GM19240 (cell line): ENCODE data around the gene VSTM4.

Experiments used
- DNase-seq: peaks from one replicate; pipeline ENCODE4 v3.0.0; 2011; ENCODE audit warnings: low spot score; ENCODE audit not compliant: insufficient read length

VSTM4 gene

GRCh38 chr10:49093922-49094321, 21.4 kb downstream of the VSTM4 start:
- DNase-seq: no peak

GRCh38 chr10:49092477-49092876, 22.8 kb downstream of the VSTM4 start:
- DNase-seq: no peak

DNA sequence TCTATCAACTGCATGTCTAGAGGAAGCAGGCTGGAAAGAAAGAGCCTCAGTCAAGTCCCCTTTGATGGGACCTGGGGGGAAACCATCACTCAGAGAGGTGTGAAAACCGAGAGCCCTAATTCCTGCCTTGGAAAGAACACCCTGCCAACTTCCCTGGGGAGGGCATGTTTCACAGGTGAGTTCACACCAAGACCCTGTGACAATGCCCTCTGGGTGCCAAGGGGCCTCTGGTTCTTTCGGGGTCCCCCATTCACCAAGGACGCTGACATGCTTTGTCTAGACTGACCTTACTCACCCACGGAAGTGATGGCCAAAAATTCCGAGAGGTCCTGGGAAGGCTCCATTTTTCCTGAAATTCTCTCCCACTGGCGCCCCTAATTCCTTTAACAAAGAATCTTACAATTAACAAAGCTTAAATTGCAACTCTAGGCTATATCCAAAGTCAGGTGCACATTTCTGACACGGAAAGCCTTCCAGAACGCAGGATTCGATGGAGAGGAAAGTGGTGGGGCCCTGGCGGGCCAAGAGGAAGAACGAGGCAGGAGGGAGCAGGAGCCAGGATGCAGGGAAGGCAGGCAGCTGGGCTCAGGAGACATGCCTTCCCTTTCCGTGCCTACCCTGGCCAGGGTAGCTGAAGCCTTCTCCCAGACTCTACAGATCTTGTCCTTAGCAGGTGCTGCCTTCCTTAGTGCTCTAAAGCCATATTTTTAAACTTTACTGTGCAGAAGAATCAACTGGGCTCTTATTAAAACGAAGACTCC, 23.7 kb downstream of the VSTM4 start:
- DNase-seq: no peak

GRCh38 chr10:49090696-49091380, 24.5 kb downstream of the VSTM4 start:
- no peak for DNase-seq

DNA sequence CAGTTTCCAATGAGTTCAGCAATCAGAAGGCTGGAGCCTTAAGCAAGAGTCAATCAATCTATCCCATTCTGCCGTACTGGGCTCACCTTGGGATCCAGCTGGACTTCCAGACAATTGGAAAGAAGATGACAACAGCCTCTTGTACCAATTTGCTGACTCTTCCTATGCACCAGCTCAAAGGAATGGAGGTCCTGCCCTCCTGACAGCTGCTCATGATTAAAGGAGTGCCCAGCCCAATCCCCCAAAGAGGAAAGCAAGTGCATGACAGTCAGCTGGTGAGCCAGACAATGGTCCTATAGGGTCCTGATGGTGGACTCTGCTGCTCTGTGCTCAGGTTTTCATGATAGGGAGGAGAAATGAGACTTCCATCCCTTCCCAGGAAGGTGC, 25.1 kb downstream of the VSTM4 start:
- no peak for DNase-seq

DNA sequence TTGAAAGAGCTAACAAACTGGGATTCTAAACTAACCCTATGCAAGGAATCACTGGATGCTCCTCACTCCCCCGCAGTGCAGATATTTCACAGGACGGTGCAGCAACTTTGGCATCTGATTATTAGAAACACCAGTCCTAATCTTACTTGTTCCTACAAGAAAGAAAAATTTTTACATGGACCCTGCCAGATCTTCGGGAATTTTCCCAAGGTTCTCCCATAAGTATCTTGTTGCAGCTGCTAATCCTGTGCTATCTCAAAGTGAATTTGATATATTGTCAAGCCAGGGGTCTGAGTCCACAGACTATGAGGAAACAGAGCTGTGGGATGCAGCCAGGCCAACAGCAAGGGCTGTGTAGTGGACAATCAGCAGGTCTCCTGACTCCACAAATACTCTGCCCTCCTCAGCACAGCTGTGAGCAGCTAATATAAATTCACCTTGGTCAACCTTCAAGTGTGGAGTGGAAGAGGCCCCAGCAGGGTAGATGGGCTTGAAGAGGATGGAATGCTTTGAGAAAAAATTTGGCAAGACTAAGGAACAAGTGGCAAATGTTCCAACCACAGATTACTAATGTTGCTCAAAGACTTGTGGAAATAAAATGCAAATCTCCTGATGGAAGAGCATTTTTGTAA, 25.6 kb downstream of the VSTM4 start:
- DNase-seq: no peak

DNA sequence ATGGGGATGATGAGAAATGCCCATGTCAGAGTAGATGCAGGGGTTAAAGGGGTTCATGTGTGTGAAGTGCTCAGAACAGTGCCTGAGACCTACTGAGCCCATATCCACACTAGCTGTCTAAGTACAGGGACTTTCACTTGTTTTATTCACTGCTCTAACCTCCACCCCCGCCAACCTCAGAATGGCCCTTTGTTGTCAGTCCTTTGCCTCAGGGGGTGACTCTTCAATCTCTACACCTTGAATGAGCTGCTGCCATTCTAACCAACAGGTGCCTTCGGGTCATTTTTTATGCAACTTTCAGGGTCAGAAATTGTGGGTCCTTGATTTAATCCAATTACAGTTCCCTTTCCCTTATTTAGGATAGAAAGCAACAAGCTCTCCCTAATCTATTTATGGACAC, 26.2 kb downstream of the VSTM4 start:
- DNase-seq: no peak

DNA sequence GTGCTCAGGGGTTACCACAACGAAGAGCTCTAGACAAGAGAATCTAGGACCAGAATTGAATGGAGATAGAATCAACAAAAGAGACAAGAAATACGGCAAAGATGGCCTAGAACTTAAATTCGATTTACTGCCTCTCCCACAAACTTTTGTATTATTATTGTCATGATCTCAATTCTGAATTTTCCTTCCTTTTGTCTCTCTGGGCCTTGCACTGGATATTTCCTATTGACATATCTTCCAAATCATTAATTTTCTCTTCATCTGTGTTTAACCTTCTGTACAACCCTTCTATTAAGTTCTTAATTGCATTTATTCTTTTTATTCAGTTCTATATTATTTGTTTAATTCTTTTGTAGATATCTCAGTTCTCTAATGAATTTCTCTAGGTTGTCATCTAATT, 28.4 kb downstream of the VSTM4 start:
- no peak for DNase-seq

GRCh38 chr10:49083261-49083660, 32.1 kb downstream of the VSTM4 start:
- no peak for DNase-seq

- DNase-seq: no peak
Observed at GRCh38 chr10:49082766-49083165, 32.6 kb downstream of the VSTM4 start.

DNA sequence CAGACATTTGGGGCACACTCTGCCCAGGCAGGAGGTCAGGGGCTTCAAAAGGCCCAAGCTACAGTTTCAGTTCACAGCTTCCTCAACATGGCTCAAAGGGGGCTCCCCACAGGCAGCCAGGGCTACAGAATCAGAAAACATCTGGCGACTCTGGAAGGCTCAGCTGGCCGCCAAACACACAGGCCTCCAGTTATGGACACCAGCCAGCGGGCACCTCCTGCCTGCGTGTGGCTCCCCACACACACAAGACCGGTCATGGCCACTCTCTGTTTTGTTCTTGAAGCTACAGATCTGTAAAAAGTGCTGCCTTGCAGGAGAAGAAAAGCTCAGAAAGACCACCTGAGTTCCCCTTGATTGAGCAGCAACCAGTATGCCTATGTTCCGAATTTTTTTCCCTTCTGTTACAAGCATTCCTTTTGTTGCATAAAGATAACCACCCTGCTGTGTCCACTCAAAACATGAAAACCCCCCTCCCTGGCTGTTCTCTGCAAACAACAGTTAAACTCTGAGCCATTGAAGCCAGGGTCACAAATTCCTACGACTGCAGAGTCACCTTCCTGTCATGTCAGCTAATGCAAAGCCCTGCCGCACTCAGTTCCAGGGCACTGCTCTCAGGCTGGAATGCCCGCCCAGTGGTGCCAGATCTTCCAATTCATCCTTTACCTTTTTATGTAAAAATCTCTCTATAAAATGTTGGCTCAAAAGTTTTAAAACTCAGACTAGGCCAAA, 33.6 kb downstream of the VSTM4 start:
- no peak for DNase-seq

DNA sequence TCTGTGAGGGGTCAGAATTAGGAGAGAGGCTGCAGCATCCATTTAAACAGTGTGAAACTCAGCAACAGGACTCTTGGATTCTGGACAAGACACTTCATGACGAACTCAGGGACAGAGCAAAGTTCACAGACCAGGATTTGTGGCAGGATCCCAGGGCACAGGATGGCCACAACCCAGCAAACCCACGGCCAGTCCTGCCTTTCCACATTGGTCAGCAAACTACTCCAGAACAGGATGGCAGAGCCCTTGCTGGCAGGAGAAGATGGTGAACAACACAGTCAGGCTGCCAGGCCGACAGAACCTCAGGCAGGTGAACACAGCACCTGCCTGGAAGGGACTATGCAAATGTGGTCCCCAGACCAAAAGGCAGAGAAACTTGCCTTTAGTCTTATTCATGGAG, 34.4 kb downstream of the VSTM4 start:
- no peak for DNase-seq

DNA sequence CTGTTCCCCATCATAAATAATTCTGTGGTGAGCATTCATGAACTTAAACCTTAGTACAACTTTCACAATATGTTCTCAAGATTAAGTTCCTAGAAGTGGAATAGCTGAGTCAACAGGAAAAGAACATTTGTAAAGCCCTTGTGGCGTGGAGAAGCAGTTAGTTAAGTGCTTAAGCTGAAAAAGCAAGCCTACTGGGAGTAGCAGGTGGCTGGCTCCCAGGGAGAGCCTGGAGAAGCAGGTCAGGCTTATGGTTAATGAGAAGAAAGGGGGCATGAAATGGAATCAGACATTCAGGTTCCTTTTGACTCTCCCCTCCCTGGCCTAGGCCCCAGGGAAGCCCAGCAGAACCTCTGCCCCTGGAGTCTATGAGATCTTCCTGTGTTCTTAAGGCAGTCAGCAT, 35.3 kb downstream of the VSTM4 start:
- DNase-seq: no peak

DNA sequence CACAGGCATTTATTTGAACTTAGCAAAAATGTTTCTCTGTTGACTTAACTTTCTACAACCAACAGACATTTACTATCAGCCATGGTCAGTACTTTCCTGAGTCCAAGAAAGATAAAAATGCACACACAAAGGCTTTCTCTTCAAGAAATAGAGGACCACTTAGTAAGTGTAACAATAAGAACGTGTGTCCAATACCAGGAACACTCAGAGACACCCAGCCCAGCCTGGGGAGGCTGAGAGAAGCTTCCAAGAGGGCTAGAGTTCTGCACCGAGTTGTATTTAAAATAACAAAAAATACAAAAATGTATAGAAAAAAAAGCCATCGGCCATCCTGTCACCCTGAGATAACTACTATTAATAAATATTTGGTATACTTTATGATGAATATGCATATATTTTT, 35.8 kb downstream of the VSTM4 start:
- DNase-seq: no peak

DNA sequence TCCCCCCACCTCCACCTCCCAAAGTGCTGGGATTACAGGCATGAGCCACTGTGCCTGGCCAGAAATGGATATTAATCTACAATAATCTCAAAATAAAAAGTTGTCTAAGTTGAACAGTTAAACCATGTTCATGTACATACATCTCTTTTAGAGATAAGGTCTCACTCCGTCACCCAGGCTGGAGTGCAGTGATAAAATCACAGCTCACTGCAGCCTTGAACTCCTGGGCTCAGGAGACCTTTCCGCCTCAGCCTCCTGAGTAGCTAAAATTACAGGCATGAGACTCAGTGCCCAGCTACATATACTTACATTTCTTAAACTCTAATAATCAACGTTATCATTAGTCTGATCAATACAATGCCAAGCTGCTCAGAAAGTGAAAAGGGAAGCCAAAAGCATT, 36.2 kb downstream of the VSTM4 start:
- DNase-seq: no peak

DNA sequence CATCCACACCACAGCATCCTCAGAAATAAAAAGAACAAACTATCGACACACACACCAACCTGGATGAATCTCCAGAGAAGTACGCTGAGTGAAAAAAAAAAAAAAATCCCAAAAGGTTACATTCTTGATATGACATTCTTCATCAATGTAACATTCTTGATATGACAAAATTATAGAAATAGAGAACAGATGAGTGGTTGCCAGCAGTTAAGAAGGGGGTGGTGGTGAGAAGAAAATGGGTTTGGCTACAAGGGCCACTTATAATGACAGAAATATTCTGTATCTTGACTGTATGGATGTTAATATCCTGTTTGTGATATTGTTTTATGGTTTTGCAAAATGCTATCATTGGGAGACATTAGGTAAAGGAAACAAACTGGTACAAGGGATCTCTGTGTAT, 36.9 kb downstream of the VSTM4 start:
- DNase-seq: no peak

GRCh38 chr10:49076741-49077521, 38.4 kb downstream of the VSTM4 start:
- DNase-seq: peak; percentile 25

- no peak for DNase-seq
Observed at GRCh38 chr10:49076319-49076718, 39.0 kb downstream of the VSTM4 start.

DNA sequence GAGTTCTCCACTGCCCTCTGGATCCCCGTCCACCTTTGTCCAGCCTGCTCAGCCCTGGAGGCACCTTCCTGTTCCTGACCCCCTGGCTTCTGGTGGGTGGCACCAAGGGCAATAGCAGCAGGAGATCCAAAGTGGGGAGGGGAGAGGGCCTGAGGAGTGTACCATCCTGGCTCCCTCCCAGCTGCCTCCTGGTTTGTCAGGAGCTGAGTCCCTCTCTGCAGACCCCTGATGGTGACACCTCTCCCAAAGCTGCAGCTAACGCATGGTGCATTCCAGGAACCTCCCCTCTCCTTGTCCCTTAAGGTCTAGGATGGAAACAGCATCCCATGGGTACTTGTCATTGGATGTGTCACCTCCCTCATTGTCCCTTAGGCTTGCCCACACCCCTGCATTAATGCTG, 39.6 kb downstream of the VSTM4 start:
- no peak for DNase-seq

DNA sequence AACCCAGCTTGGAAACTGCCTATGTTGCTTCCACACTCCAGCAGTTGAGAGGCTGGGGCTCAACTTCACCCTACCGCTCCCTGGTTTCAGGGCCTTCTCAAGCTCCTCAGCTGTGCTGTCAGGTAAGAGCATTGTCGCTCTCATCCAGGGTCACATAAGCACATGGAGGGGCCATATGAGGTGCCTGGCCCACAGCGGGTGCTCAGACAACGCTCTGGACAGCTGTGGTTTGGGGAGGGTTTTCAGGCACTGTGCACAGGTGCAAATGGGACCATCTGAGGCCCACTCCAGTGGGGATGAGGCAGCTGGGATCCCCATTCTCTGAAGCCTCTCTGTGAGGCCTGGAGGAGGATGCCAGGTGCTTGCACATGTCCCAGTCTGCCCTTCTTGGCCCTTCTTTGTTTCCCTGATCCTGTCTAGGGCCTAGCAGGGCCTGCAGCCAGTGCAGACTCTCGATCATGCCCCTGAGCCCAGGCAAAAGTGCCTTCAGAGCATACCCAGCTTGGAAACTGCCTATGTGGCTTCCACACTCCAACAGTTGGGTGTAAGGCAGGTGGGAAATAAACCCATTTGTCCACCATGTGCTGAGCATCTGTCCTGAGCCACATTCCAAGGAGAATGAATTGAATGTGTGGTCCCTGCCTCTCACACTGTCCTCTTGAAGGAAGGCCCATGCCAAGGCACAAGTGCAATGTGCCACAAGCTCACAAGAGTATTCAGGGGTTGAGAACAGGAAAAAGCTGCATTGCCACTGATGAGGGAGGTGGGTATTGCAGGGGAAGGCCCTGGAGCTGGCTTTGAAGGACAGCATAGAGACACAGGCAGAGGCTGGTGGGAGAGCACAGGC, 40.3 kb downstream of the VSTM4 start:
- no peak for DNase-seq
